HG03571 (cell line): ENCODE measurements around the gene RFX8.
"Not testable (repeated sequence)": the region's sequence is repeated elsewhere in the genome, so short reads cannot be mapped to it uniquely, and the experiment has no call there.

Experiments
- ATAC-seq: cut with Tn5 transposase; IDR thresholded peaks from one replicate; pipeline ENCODE4 v1.9.1; 2021; ENCODE audit not compliant: unreplicated experiment

RFX8 gene

DNA sequence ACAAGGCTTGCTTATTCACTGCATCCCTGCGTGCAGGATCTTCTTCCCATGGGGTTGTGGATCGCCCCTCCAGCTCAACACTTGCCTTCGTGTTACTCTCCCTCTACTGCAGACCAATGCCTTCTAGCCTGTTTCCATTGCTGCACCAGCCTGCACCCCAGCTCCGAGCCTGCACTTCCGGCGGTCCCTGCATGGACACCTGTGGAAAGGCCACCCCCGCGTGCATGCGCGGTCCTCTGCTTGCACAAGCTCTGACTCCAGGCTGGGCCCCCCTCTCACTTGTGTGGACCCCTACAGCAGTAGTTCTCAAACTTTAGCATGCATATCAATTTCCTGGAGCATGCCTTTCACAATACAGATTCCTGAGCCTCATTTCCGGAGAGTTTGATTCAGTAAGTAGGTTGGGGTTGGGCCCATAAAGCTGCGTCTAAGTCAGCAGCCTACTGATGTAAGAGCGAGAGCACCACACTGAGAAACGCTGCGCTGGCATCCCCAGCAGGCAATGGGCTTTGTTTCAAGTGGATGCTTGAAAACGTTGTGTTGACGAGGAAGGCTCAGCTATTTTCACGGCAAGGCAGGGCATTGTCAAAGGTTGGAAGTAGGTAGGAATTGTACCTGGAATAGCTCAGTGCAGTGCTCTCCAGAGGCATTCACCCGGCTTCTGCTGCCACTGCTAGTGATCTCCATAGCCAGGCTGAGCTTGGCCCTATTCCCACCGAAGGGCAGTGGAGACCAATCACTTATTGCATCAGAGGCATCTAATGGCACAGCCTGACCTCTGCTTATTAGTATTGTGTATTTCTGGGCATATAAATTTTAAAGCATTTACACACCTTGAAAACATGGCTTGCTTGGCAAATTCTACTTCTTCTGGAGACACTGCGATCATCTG, 120.2 kb downstream of the RFX8 start:
- no peak for ATAC-seq

DNA sequence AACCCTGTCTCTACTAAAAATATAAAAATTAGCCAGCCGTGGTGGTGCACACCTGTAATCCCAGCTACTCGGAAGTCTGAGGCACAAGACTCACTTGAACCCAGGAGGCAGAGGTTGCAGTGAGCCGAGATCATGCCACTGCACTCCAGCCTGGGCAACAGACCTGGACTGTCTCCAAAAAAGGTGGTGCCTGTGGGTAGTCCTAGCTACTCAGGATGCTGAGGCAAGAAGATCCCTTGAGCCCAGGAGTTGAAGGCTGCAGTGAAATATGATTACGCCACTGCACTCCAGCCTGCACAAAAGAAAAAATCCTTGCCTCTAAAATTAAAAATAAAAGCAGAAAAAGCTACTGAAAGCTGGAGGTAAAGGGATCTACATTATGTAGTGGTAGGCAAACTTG, 122.3 kb downstream of the RFX8 start:
- ATAC-seq, result not testable (repeated sequence)

DNA sequence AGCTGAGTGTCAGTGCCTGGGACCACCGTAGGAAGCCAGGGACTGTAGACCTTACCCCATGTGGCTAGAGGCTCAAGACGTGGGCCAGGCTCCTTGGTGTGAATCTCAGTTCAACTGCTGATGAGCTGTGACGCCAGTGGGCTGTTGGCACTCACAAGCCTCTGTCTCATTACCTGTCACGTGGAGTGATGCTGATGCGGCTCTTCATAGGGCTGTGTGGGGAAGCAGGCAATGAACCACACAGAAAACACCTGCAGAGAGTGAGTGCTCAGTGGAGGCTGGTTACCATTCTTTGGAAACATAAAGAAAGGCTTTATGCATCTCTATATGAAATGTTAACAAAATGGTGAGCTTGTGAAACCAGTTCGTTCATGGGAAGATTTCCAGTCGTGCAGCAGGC, 123.7 kb downstream of the RFX8 start:
- ATAC-seq, result no peak

DNA sequence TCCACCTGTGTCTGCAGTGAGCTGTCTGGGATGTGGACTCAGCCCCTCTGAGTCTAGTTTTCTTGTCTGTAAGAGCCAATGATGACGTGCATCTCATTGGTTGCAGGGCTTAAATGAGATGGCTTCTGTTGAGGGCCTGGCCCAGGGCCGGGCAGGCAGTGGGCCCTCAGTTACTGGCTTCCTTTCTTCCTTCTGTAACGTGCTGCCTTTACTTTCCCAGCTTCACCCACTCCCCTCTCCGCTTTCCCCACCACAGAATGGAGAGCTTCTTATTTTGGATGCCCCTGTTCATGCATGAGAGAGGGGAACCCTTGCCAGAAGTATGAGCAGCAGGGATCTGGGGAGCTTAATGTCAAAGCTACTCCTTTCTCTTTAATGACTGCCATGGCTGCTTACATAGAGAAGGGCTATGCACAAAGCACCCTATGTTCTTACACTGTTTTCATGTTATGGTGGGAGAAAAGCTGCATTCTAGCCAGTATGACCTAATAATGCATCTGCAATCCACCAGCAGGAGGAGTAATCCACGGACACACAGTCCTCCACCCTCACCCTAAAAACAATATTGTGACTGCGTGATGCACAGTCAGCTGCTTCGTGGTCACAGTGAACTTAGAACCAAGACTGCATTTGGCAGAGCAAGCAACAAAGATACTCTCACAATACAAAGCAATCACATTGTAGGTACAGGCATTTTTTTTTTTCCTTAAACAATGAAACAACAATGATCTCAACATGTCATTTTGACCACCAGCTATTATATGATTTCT, 124.8 kb downstream of the RFX8 start:
- ATAC-seq, result no peak

DNA sequence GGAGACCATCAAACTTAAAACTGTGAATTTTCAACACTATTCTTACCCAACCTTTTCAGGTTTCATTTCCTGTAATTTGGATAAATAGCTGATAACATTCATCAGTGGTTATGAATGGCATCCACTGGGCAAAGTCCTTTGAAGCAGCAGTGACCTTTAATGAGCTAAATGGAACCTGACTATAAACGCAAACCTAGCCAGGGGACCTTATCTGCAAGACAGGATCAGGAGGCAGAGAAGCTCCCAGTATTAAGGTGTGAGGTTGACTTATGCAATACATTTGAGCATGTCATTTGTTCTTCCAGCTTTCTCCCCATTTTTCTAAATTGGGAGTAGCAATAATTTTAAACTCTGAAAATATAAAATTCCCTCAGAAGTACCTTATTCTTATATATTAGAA, 126.0 kb downstream of the RFX8 start:
- no peak for ATAC-seq
